ENCODE data around the gene PLAAT4.

The PLAAT4 gene

DNA sequence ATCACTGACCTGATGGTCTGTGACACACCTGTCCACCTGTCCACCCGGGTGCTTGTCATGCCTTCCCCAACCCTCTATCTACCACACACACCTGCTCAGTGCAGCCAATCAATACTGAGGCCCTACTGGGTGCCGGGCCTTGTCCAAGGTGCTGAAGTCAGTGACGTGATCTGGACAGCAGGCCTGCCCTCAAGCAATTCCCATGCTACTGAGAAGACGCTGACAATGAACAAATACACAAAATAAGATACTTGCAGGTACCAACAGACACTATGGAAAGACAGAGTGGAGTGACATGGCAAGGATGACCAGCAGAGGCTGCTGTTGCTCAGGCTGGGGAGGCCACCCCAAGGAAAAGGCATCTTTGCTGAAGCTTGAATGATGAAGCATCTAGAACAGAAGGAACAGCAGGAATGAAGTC lies 56.4 kb downstream of the PLAAT4 start:
- H3K27me3 ChIP-seq (ENCODE audit: insufficient read depth, low read length, poor library complexity), result peaks cover 3% of the 10 kb centered on the region
- no peaks in the 10 kb centered on the region for H4K20me1 ChIP-seq (ENCODE audit: insufficient read depth, low read length)
- H3K9ac ChIP-seq (ENCODE audit: low read depth, low read length), result no peak overlapping the region
- no peak for TF ChIP-seq EZH2 (IDR thresholded peaks at IDR 0.05; ENCODE audit: borderline replicate concordance, low read depth, low read length, severe bottlenecking)
- TF ChIP-seq, protein P1, sequence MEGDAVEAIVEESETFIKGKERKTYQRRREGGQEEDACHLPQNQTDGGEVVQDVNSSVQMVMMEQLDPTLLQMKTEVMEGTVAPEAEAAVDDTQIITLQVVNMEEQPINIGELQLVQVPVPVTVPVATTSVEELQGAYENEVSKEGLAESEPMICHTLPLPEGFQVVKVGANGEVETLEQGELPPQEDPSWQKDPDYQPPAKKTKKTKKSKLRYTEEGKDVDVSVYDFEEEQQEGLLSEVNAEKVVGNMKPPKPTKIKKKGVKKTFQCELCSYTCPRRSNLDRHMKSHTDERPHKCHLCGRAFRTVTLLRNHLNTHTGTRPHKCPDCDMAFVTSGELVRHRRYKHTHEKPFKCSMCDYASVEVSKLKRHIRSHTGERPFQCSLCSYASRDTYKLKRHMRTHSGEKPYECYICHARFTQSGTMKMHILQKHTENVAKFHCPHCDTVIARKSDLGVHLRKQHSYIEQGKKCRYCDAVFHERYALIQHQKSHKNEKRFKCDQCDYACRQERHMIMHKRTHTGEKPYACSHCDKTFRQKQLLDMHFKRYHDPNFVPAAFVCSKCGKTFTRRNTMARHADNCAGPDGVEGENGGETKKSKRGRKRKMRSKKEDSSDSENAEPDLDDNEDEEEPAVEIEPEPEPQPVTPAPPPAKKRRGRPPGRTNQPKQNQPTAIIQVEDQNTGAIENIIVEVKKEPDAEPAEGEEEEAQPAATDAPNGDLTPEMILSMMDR (IDR thresholded peaks at IDR 0.05; ENCODE audit: borderline replicate concordance, extremely low read depth, low read length, poor library complexity, severe bottlenecking), result peak; percentile 39
- no peaks in the 10 kb centered on the region for H3K9me3 ChIP-seq (ENCODE audit: insufficient read depth, low read length, severe bottlenecking)
- H3K36me3 ChIP-seq (ENCODE audit: insufficient read depth, low read length), result no peaks in the 10 kb centered on the region
- no peaks in the 10 kb centered on the region for H3K79me2 ChIP-seq (ENCODE audit: insufficient read depth, low read length)
- no peak overlapping the region for H2AFZ ChIP-seq (ENCODE audit: low read depth, low read length)
- H3K27ac ChIP-seq (ENCODE audit: low read length), result no peak overlapping the region
- ATAC-seq (ENCODE audit: insufficient read depth, low read depth), result no peak
- no peak overlapping the region for H3K4me3 ChIP-seq (ENCODE audit: low read depth in 1 of 2, low read length in 2 of 2)
- DNase-seq, result peak; percentile 20
- H3K4me2 ChIP-seq (ENCODE audit: insufficient read depth, low read length), result no peak overlapping the region
- no peaks in the 10 kb centered on the region for H3K4me1 ChIP-seq (ENCODE audit: insufficient read depth, low read length)

- no peaks in the 10 kb centered on the region for H3K27me3 ChIP-seq (ENCODE audit: insufficient read depth, low read length, poor library complexity)
- no peak overlapping the region for H2AFZ ChIP-seq (ENCODE audit: low read depth, low read length)
- TF ChIP-seq, protein P1 (IDR thresholded peaks at IDR 0.05; ENCODE audit: borderline replicate concordance, extremely low read depth, low read length, poor library complexity, severe bottlenecking), result no peak
- no peak for TF ChIP-seq EZH2 (IDR thresholded peaks at IDR 0.05; ENCODE audit: borderline replicate concordance, low read depth, low read length, severe bottlenecking)
- no peak overlapping the region for H3K4me2 ChIP-seq (ENCODE audit: insufficient read depth, low read length)
- no peaks in the 10 kb centered on the region for H3K9me3 ChIP-seq (ENCODE audit: insufficient read depth, low read length, severe bottlenecking)
- H4K20me1 ChIP-seq (ENCODE audit: insufficient read depth, low read length), result no peaks in the 10 kb centered on the region
- no peak overlapping the region for H3K27ac ChIP-seq (ENCODE audit: low read length)
- no peak overlapping the region for H3K4me3 ChIP-seq (ENCODE audit: low read depth in 1 of 2, low read length in 2 of 2)
- no peaks in the 10 kb centered on the region for H3K36me3 ChIP-seq (ENCODE audit: insufficient read depth, low read length)
- DNase-seq, result no peak
- H3K9ac ChIP-seq (ENCODE audit: low read depth, low read length), result no peak overlapping the region
- no peak for ATAC-seq (ENCODE audit: insufficient read depth, low read depth)
- no peaks in the 10 kb centered on the region for H3K4me1 ChIP-seq (ENCODE audit: insufficient read depth, low read length)
- H3K79me2 ChIP-seq (ENCODE audit: insufficient read depth, low read length), result no peaks in the 10 kb centered on the region
Observed at GRCh38 chr11:63595296-63595695, 58.7 kb downstream of the PLAAT4 start.
